Coronary artery (tissue), 2 donors: ENCODE results near the gene ISM1.
A peak's percentile ranks its signal among the peaks of the same experiment; 100 is the strongest.

Experiments used
- DNase-seq: peaks from one replicate; pipeline ENCODE4 v3.0.0-alpha.2; 2017; ENCODE audit warnings: low spot score
- H3K27ac ChIP-seq, 2 donors: fragments of 200-600 bp; sonication (generic); one replicate each; pipeline ENCODE4 v1.5.1; 2016 to 2019
- H3K4me3 ChIP-seq: fragments of 200-600 bp; sonication (generic); 2 replicates; pipeline ENCODE4 v1.5.1; 2016; ENCODE audit warnings: mild to moderate bottlenecking, moderate library complexity
- CTCF ChIP-seq: fragments of 200-600 bp; sonication (generic); IDR thresholded peaks from one replicate; pipeline ENCODE4 v1.5.1; 2019; ENCODE audit warnings: antibody characterized with exemption

The ISM1 gene

GRCh38 chr20:13245250-13245723 is 24.2 kb downstream of the ISM1 start:
- H3K27ac ChIP-seq, result no peak overlapping the region
- no peak overlapping the region for H3K4me3 ChIP-seq

GRCh38 chr20:13249118-13249797 is 28.2 kb downstream of the ISM1 start:
- H3K4me3 ChIP-seq, result no peak overlapping the region
- H3K27ac ChIP-seq, result peak overlapping the region in 1 of 2 donors; percentile 49
- DNase-seq, result no peak
- TF ChIP-seq CTCF, result no peak

More at GRCh38 chr20:13245250-13245723, 24.2 kb downstream of the ISM1 start:
- no peak for TF ChIP-seq CTCF
- DNase-seq, result no peak

GRCh38 chr20:13249798-13250170 is 28.7 kb downstream of the ISM1 start:
- TF ChIP-seq CTCF, result no peak
- DNase-seq, result no peak
- Histone ChIP-seq H3K27ac (no peak overlapping the region), H3K4me3 (no peak overlapping the region)

GRCh38 chr20:13250251-13250650 is 29.2 kb downstream of the ISM1 start:
- H3K4me3 ChIP-seq, result no peak overlapping the region
- no peak for DNase-seq

GRCh38 chr20:13251106-13251903 is 30.2 kb downstream of the ISM1 start:
- TF ChIP-seq CTCF, result no peak
- Histone ChIP-seq H3K4me3 (no peak overlapping the region), H3K27ac (peak overlapping the region in 1 of 2 donors; percentile 37)
- no peak for DNase-seq

More at GRCh38 chr20:13250251-13250650, 29.2 kb downstream of the ISM1 start:
- no peak for TF ChIP-seq CTCF
- peak overlapping the region in 1 of 2 donors; percentile 7 for H3K27ac ChIP-seq

GRCh38 chr20:13251904-13252297 is 30.8 kb downstream of the ISM1 start:
- H3K27ac ChIP-seq, result peak overlapping the region in 1 of 2 donors; percentile 15
- no peak for TF ChIP-seq CTCF
- DNase-seq, result no peak
- H3K4me3 ChIP-seq, result no peak overlapping the region
